Liver (tissue), 5 donors: ENCODE measurements around the gene XRCC5. TPM values are rescaled to one million over a fixed set of nuclear protein-coding genes. Genes with fewer than 3 reads are reported as not detected.

Source experiments
- ATF3 ChIP-seq: IDR thresholded peaks from 2 replicates; pipeline ENCODE4 v1.6.1; 2016; ENCODE audit warnings: antibody characterized with exemption
- EGR1 ChIP-seq, 2 donors: IDR thresholded peaks; 2 replicates each; pipeline ENCODE4 v1.6.1; 2016 to 2018; ENCODE audit warnings: antibody characterized with exemption in 2 of 2, low read depth in 2 of 2
- HNF4G ChIP-seq: IDR thresholded peaks from 2 replicates; pipeline ENCODE4 v1.6.1; 2016; ENCODE audit warnings: antibody characterized with exemption
- polyA plus RNA-seq, 2 donors: library from polyadenylated mRNA; stranded (reverse) in 1 of 2; unstranded in 1 of 2; fragments of 200-250 nt in 1 of 2; fragments of >200 nt in 1 of 2; fragmentation: Nextera tagmentation in 1 of 2; extraction: Ambion mirVana in 1 of 2; gene quantifications; one replicate each; pipeline versions ENCODE4 v1.2.1 to v1.2.3, GENCODE V29; 2013 to 2015
- total RNA-seq, 2 donors: library from RNA; depleted of rRNA; stranded (reverse); fragments of >200 nt; gene quantifications; one replicate each; pipeline ENCODE4 v1.2.3, GENCODE V29; 2014
- donor health status: healthy.
- donor health status: healthy.
- donor health status: healthy.

The XRCC5 gene
- total and polyA plus RNA-seq, 4 donors = 63.7 to 140 (median 84.5) TPM

GRCh38 chr2:216246766-216247165 lies 137.6 kb downstream of the XRCC5 start (continued):
- TF ChIP-seq ATF3 (no peak), EGR1 (IDR thresholded peaks at IDR 0.05; ENCODE audit: low read depth in 2 of 2) (no peak), HNF4G (no peak)

Other genes with a start within 250 kb of the XRCC5 start
- 1 to 10 TPM; 2.4 to 3.0 TPM for gene MREG, start 95.8 kb upstream of the XRCC5 start, total RNA-seq
- 1 to 10 TPM in 1 of 2 donors, under 1 TPM in 1; 0.87 to 3.1 TPM for gene MREG, start 95.8 kb upstream of the XRCC5 start, polyA plus RNA-seq
- gene PECR, start 27.5 kb upstream of the XRCC5 start, total RNA-seq = 100 to 1,000 TPM in 1 of 2 donors, 10 to 100 TPM in 1; 67.5 to 152 TPM
- gene PECR, start 27.5 kb upstream of the XRCC5 start, polyA plus RNA-seq = 10 to 100 TPM; 31.8 to 63.5 TPM
- 1 to 10 TPM in 1 of 2 donors, under 1 TPM in 1; 0.75 to 1.9 TPM for gene TMEM169, start 27.4 kb upstream of the XRCC5 start, total RNA-seq
- gene TMEM169, start 27.4 kb upstream of the XRCC5 start, polyA plus RNA-seq = under 1 TPM; 0.42 to 0.85 TPM